22Rv1 (cell line): Measurements from ENCODE around the gene EMP2.
"Not testable (repeated sequence)": the region's sequence is repeated elsewhere in the genome, so short reads cannot be mapped to it uniquely, and the experiment has no call there.

Source experiments
- H3K27ac ChIP-seq: fragments of 450-650 bp; 2 replicates; pipeline ENCODE4 v1.5.1; 2017
- CTCF ChIP-seq: fragments of 450-650 bp; IDR thresholded peaks from 2 replicates; pipeline ENCODE4 v1.5.1; 2017; ENCODE audit warnings: mild to moderate bottlenecking
- ZFX ChIP-seq: fragments of 450-650 bp; IDR thresholded peaks from 2 replicates; pipeline ENCODE4 v1.6.1; 2017; ENCODE audit warnings: antibody characterized with exemption, borderline replicate concordance

The EMP2 gene

GRCh38 chr16:10537946-10538345 lies 42.5 kb downstream of the EMP2 start:
- TF ChIP-seq ZFX = no peak
- TF ChIP-seq CTCF = no peak
- no peak overlapping the region for H3K27ac ChIP-seq

GRCh38 chr16:10536814-10537389 lies 43.5 kb downstream of the EMP2 start:
- H3K27ac ChIP-seq = no peak overlapping the region
- TF ChIP-seq CTCF (no peak), ZFX (no peak)

GRCh38 chr16:10536328-10536727 lies 44.1 kb downstream of the EMP2 start:
- H3K27ac ChIP-seq = not testable (repeated sequence)

DNA sequence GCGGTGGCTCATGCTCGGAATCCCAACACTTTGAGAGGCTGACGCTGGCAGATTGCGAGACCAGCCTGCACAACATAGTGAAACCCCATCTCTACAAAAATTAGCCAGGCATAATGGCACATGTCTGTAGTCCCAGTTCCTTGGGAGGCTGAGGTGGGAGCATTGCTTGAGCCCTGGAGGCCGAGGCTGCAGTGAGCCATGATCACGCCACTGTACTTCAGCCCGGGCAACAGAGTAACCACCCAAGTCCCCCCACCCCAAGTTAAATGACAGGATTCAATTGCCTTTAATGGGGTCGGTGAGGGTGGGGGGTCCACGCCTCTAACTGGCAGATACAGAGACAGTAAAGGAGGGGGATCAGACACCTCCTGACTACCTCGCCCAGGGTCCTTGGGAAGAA lies 44.9 kb downstream of the EMP2 start:
- TF ChIP-seq ZFX = no peak
- TF ChIP-seq CTCF = no peak
- H3K27ac ChIP-seq = no peak overlapping the region

DNA sequence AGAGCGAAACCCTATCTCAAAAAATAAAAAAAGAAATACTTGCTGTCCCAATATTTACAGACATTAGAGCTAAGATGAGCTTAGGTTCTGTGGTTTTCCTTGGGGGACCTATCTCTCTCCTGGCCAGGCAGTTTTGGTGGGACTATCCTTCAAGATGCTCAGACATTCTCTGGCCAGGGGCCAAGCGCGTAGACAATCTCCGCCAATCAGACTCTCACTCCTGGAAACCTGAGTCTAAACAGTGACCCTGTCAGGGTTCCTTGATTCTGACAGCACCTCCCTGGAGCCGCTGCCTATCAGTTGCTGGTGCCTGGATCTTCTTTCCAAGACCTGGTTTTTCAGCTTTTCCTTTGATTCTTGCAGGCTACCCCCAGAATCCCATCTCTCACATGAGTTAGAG lies 45.6 kb downstream of the EMP2 start:
- TF ChIP-seq ZFX = no peak
- no peak for TF ChIP-seq CTCF
- H3K27ac ChIP-seq = no peak overlapping the region

DNA sequence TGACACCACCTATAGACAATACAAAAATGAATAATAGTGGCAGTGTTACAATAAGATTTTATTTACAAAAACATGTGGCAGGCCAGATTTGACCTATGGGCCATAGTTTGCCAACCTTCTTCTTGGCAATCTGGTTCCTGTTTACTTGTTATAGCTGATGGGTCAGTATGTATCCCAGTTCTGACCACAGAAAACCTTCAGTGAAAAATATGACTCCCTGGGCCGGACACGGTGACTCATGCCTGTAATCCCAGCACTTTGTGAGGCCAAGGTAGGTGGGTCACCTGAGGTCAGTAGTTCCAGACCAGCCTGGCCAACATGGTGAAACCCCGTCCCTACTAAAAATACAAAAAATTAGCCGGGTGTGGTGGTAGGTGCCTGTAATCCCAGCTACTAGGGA lies 46.8 kb downstream of the EMP2 start:
- not testable (repeated sequence) for H3K27ac ChIP-seq

- no peak overlapping the region for H3K27ac ChIP-seq
- TF ChIP-seq CTCF (no peak), ZFX (no peak)
These were observed 48.8 kb downstream of the EMP2 start for GRCh38 chr16:10531582-10531981.

- TF ChIP-seq ZFX = no peak
- no peak overlapping the region for H3K27ac ChIP-seq
These were observed 49.7 kb downstream of the EMP2 start for GRCh38 chr16:10530685-10531084.

DNA sequence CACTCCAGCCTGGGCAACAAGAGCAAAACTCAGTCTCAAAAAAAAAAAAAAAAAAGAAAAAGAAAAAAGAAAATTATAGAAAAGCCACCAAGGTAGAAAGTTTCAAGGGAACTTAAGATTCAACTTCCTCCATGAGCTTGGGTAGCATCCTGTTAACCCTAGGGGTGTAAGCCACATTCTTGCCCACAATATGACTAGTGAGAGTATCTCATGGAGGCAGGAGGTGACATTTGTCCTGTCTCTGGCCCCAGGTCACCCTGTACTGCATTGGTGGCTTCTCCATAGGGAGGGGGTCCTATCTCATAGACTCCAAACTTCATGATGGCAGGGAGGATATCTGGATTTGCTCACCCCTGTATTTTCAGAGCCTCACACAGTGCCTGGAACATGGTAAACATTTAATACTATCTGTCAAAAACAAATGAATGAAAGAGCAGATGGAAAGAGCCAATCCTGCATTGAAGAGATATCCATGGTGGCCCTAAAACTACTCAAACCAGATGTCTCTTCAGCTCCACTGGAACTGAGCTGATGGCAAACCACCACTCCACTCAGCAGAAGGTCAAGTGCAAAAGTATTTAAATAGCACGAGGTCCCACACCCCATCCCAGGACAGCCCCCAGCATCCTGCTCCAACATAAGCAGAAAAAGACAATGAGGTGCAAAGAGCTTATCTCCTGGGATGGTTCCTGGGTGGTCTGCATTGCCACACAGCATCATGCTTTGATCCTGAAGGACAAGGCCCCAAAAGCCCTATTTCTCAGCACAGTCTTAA lies 50.3 kb downstream of the EMP2 start:
- TF ChIP-seq ZFX (no peak), CTCF (no peak)
- H3K27ac ChIP-seq = no peak overlapping the region
